Measurements from ENCODE around the gene VPS13C. TPM values are rescaled to one million over a fixed set of nuclear protein-coding genes. Genes with fewer than 3 reads are reported as not detected.

The VPS13C gene
- polyA plus RNA-seq, 2 of the 4 experiments (the other 2 are of a cell fraction): 13.2 to 26.5 TPM

- TF ChIP-seq RAD21 (conservative IDR thresholded peaks at IDR 0.05 in 1 of 2, IDR thresholded peaks at IDR 0.05 in 1 of 2) (no peak), BHLHE40 (IDR thresholded peaks at IDR 0.05; ENCODE audit: low read depth, low read length) (no peak), NFE2L2 (conservative IDR thresholded peaks at IDR 0.05; ENCODE audit: low read length) (peak; percentile 75), ZSCAN20 (CRISPR knock-in tag; IDR thresholded peaks at IDR 0.05) (no peak), FOSB (CRISPR knock-in tag; IDR thresholded peaks at IDR 0.05) (no peak), GATA3 (IDR thresholded peaks at IDR 0.05; ENCODE audit: borderline replicate concordance) (no peak), MAFK (IDR thresholded peaks at IDR 0.05; ENCODE audit: partially characterized antibody) (peak; percentile 95), BCL3 (IDR thresholded peaks at IDR 0.05) (no peak)
- DNase-seq (ENCODE audit: low read depth in 1 of 2, low spot score in 1 of 2): no peak
- POLR2A ChIA-PET: no interaction called here
Measured at GRCh38 chr15:61989667-61990066, 70.6 kb downstream of the VPS13C start.

GRCh38 chr15:61987824-61988223 is 72.4 kb downstream of the VPS13C start:
- H3K27ac ChIP-seq: no peak overlapping the region
- WGBS (ENCODE audit: missing lambda C conversion rate): 89% methylated on average over 2 of the region's 2 CpGs
- no peak for ATAC-seq
- H3K4me3 ChIP-seq: no peak overlapping the region
- H3K4me2 ChIP-seq: no peak overlapping the region
- H3K4me1 ChIP-seq: 0 out of 3 replicates have a peak, but pooled peaks cover 3% of the 10 kb centered on the region
- peak; percentile 84 for FAIRE-seq
- ChIA-PET CTCF (interaction anchor here (0.6 kb wide), 1 partner anchor 669 kb away, joined by 4 read pairs; no protein-coding TSS in a partner anchor), POLR2A (no interaction called here)
- DNase-seq (ENCODE audit: low read depth in 1 of 2, low spot score in 1 of 2): no peak
- no peaks in the 10 kb centered on the region for H3K9me3 ChIP-seq
- TF ChIP-seq MAX (IDR thresholded peaks at IDR 0.05): no peak
- no peak for TF ChIP-seq ESRRA (IDR thresholded peaks at IDR 0.05; ENCODE audit: borderline replicate concordance, low read length)
- no peak for TF ChIP-seq POLR2AphosphoS2 (conservative IDR thresholded peaks at IDR 0.05; ENCODE audit: low read length)
- no peak for TF ChIP-seq RARB (CRISPR knock-in tag; IDR thresholded peaks at IDR 0.05)
- TF ChIP-seq GATA3 (IDR thresholded peaks at IDR 0.05; ENCODE audit: borderline replicate concordance): no peak
- no peak for TF ChIP-seq MAFK (IDR thresholded peaks at IDR 0.05; ENCODE audit: partially characterized antibody)
- TF ChIP-seq RAD21 (conservative IDR thresholded peaks at IDR 0.05 in 1 of 2, IDR thresholded peaks at IDR 0.05 in 1 of 2): no peak
- no peak for TF ChIP-seq RNF2 (IDR thresholded peaks at IDR 0.05; ENCODE audit: borderline replicate concordance, low read depth)
- no peak for TF ChIP-seq SMC3 (IDR thresholded peaks at IDR 0.05)

More at GRCh38 chr15:61989667-61990066, 70.6 kb downstream of the VPS13C start:
- ATAC-seq: no peak
- Histone ChIP-seq H3K4me2 (no peak overlapping the region), H3K9me3 (no peaks in the 10 kb centered on the region), H3K27ac (no peak overlapping the region), H3K4me3 (no peak overlapping the region), H3K4me1 (0 out of 3 replicates have a peak, but pooled peaks cover 3% of the 10 kb centered on the region)
- peak; percentile 32 for FAIRE-seq
- WGBS (ENCODE audit: missing lambda C conversion rate): 78% methylated on average over 5 of the region's 5 CpGs
- CTCF ChIA-PET: interaction anchor here (0.6 kb wide), 1 partner anchor 343 kb away, joined by 3 read pairs; no protein-coding TSS in a partner anchor

- Histone ChIP-seq H3K9me3 (no peaks in the 10 kb centered on the region), H3K4me1 (no peaks in the 10 kb centered on the region), H3K4me2 (no peak overlapping the region), H3K27ac (no peak overlapping the region), H3K4me3 (no peak overlapping the region)
- TF ChIP-seq SMC3 (IDR thresholded peaks at IDR 0.05): no peak
- no peak for TF ChIP-seq E2F6 (IDR thresholded peaks at IDR 0.05; ENCODE audit: borderline replicate concordance, low read depth)
- TF ChIP-seq ELK1 (IDR thresholded peaks at IDR 0.05; ENCODE audit: low read depth, low read length): no peak
- TF ChIP-seq MYC (IDR thresholded peaks at IDR 0.05; ENCODE audit: borderline replicate concordance, low read length): no peak
- no peak for TF ChIP-seq HES2 (IDR thresholded peaks at IDR 0.05)
- TF ChIP-seq HDAC2 (IDR thresholded peaks at IDR 0.05): no peak
- no peak for TF ChIP-seq RAD21 (conservative IDR thresholded peaks at IDR 0.05 in 1 of 2, IDR thresholded peaks at IDR 0.05 in 1 of 2)
- no peak for TF ChIP-seq NPAS2 (CRISPR knock-in tag; IDR thresholded peaks at IDR 0.05; ENCODE audit: borderline replicate concordance)
- peak; percentile 61 for FAIRE-seq
- WGBS (ENCODE audit: missing lambda C conversion rate): 88% methylated on average over 3 of the region's 3 CpGs
- no peak for DNase-seq (ENCODE audit: low read depth in 1 of 2, low spot score in 1 of 2)
- no peak for ATAC-seq
- ChIA-PET CTCF (interaction anchor here (1.2 to 2.4 kb wide), 3 partner anchors 10 to 85 kb away, joined by 3 to 6 read pairs (median 4); no protein-coding TSS in a partner anchor), POLR2A (no interaction called here)
Measured at GRCh38 chr15:61983081-61983480, 77.2 kb downstream of the VPS13C start.

All from A549 (cell line).